ENCODE measurements around the gene LARGE1. TPM values are rescaled to one million over a fixed set of nuclear protein-coding genes. Genes with fewer than 3 reads are reported as not detected.

LARGE1 gene
- total RNA-seq, 1 donor from 2014 or later, result 29.5 TPM

- no peaks in the 10 kb centered on the region for H3K9me3 ChIP-seq
- H3K27ac ChIP-seq, result no peak overlapping the region
- intact Hi-C loops (cut with DNase I), result no loop called here
- H3K27me3 ChIP-seq, result no peaks in the 10 kb centered on the region
- H3K36me3 ChIP-seq, result no peaks in the 10 kb centered on the region
- TF ChIP-seq POLR2AphosphoS5 (IDR thresholded peaks at IDR 0.05; ENCODE audit: insufficient read depth in 1 of 2, low read depth in 1 of 2) (no peak), CTCF (IDR thresholded peaks at IDR 0.05) (no peak), POLR2A (IDR thresholded peaks at IDR 0.05) (no peak)
- H3K4me3 ChIP-seq, result no peak overlapping the region
- no peak for DNase-seq (ENCODE audit: extremely low spot score in 2 of 2)
- no peaks in the 10 kb centered on the region for H3K4me1 ChIP-seq
These were observed 664.5 kb downstream of the LARGE1 start for GRCh38 chr22:33255791-33256190.

DNA sequence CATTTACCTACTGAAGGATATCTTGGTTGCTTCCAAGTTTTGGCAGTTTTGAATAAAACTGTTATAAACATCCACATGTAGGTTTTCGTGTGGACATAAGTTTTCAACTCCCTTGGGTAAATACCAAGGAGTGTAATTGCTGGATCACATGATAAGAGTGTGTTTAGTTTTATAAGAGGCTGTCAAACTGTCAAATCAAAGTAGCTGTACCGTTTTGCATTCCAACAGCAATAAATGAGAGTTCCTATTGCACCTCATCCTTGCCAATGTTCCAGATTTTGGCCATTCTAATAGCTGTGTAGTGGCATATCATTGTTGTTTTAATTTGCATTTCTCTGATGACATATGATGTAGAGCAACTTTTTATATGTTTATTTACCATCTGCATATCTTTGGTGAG is 671.3 kb downstream of the LARGE1 start:
- Histone ChIP-seq H3K9me3 (peaks cover 4% of the 10 kb centered on the region), H3K4me1 (peaks cover 10% of the 10 kb centered on the region), H3K36me3 (no peaks in the 10 kb centered on the region), H3K27ac (no peak overlapping the region), H3K27me3 (no peaks in the 10 kb centered on the region), H3K4me3 (no peak overlapping the region)
- no peak for DNase-seq (ENCODE audit: extremely low spot score in 2 of 2)
- TF ChIP-seq POLR2AphosphoS5 (IDR thresholded peaks at IDR 0.05; ENCODE audit: insufficient read depth in 1 of 2, low read depth in 1 of 2) (no peak), CTCF (IDR thresholded peaks at IDR 0.05) (no peak), POLR2A (IDR thresholded peaks at IDR 0.05) (no peak)
- intact Hi-C loops (cut with DNase I), result no loop called here

- TF ChIP-seq POLR2A (IDR thresholded peaks at IDR 0.05) (no peak), POLR2AphosphoS5 (IDR thresholded peaks at IDR 0.05; ENCODE audit: insufficient read depth in 1 of 2, low read depth in 1 of 2) (no peak)
- peaks cover 4% of the 10 kb centered on the region for H3K9me3 ChIP-seq
- H3K4me1 ChIP-seq, result peaks cover 10% of the 10 kb centered on the region
- no peak overlapping the region for H3K4me3 ChIP-seq
- intact Hi-C loops (cut with DNase I), result no loop called here
- no peak for DNase-seq (ENCODE audit: extremely low spot score in 2 of 2)
- no peak overlapping the region for H3K27ac ChIP-seq
- H3K36me3 ChIP-seq, result no peaks in the 10 kb centered on the region
- H3K27me3 ChIP-seq, result no peaks in the 10 kb centered on the region
These were observed 672.5 kb downstream of the LARGE1 start for GRCh38 chr22:33247758-33248157.

- Histone ChIP-seq H3K27me3 (no peaks in the 10 kb centered on the region), H3K36me3 (no peaks in the 10 kb centered on the region)
- intact Hi-C loops (cut with DNase I), result no loop called here
These were observed 678.2 kb downstream of the LARGE1 start for GRCh38 chr22:33242078-33242477.

GRCh38 chr22:33240888-33241475 is 679.3 kb downstream of the LARGE1 start:
- no peaks in the 10 kb centered on the region for H3K27me3 ChIP-seq

More at GRCh38 chr22:33242078-33242477, 678.2 kb downstream of the LARGE1 start:
- DNase-seq (ENCODE audit: extremely low spot score in 2 of 2), result no peak
- no peak for TF ChIP-seq CTCF (IDR thresholded peaks at IDR 0.05)
- no peak for TF ChIP-seq POLR2AphosphoS5 (IDR thresholded peaks at IDR 0.05; ENCODE audit: insufficient read depth in 1 of 2, low read depth in 1 of 2)
- no peak for TF ChIP-seq POLR2A (IDR thresholded peaks at IDR 0.05)
- no peaks in the 10 kb centered on the region for H3K4me1 ChIP-seq
- H3K27ac ChIP-seq, result no peak overlapping the region
- no peak overlapping the region for H3K4me3 ChIP-seq
- peaks cover 4% of the 10 kb centered on the region for H3K9me3 ChIP-seq

More at GRCh38 chr22:33240888-33241475, 679.3 kb downstream of the LARGE1 start:
- peaks cover 4% of the 10 kb centered on the region for H3K9me3 ChIP-seq
- H3K4me1 ChIP-seq, result no peaks in the 10 kb centered on the region
- no peak for TF ChIP-seq POLR2A (IDR thresholded peaks at IDR 0.05)
- TF ChIP-seq CTCF (IDR thresholded peaks at IDR 0.05), result no peak
- TF ChIP-seq POLR2AphosphoS5 (IDR thresholded peaks at IDR 0.05; ENCODE audit: insufficient read depth in 1 of 2, low read depth in 1 of 2), result no peak
- DNase-seq (ENCODE audit: extremely low spot score in 2 of 2), result no peak
- H3K27ac ChIP-seq, result no peak overlapping the region
- intact Hi-C loops (cut with DNase I), result no loop called here
- H3K36me3 ChIP-seq, result no peaks in the 10 kb centered on the region
- no peak overlapping the region for H3K4me3 ChIP-seq
